Keratinocyte (primary cell): ENCODE results near the gene MCTP2. TPM values are rescaled to one million over a fixed set of nuclear protein-coding genes. Genes with fewer than 3 reads are reported as not detected.

Source experiments
- DNase-seq: peaks from one replicate; pipeline ENCODE4 v3.0.0-alpha.2; 2011; ENCODE audit warnings: low read depth, missing footprints, low spot score
- FAIRE-seq: peaks from 2 replicates; lab custom pipeline; 2011; peaks lifted over from hg19 to GRCh38; lab: Jason Lieb, UNC
- H2AFZ ChIP-seq: 2 replicates; pipeline ENCODE4 v1.6.0; 2012; ENCODE audit warnings: low read length, control low read depth, inconsistent platforms; ENCODE audit not compliant: control insufficient read depth
- H3K27ac ChIP-seq: 2 replicates; pipeline ENCODE4 v1.5.1; 2011; ENCODE audit warnings: low read length; ENCODE audit not compliant: control insufficient read depth, insufficient read depth
- H3K27me3 ChIP-seq: 3 replicates; pipeline ENCODE4 v1.6.0; 2011; ENCODE audit warnings: low read length; ENCODE audit not compliant: control insufficient read depth, insufficient read depth; ENCODE audit errors: extremely low read depth
- H3K36me3 ChIP-seq, 2 experiments: 2 replicates in 1 of 2; 3 replicates in 1 of 2; pipeline ENCODE4 v1.5.1; 2011; ENCODE audit warnings: low read length in 2 of 2, mild to moderate bottlenecking in 1 of 2; ENCODE audit not compliant: control insufficient read depth in 2 of 2, insufficient read depth in 2 of 2; ENCODE audit errors: extremely low read depth in 1 of 2
- H3K4me1 ChIP-seq: 3 replicates; pipeline ENCODE4 v1.5.1; 2011; ENCODE audit warnings: low read length; ENCODE audit not compliant: control insufficient read depth, insufficient read depth; ENCODE audit errors: extremely low read depth
- H3K4me2 ChIP-seq: 3 replicates; pipeline ENCODE4 v1.6.0; 2011; ENCODE audit warnings: low read depth, low read length; ENCODE audit not compliant: control insufficient read depth, insufficient read depth; ENCODE audit errors: extremely low read depth
- H3K4me3 ChIP-seq, 3 experiments: fragments of 200-600 bp in 1 of 3; sonication (generic) in 1 of 3; 2 replicates in 2 of 3; 3 replicates in 1 of 3; pipeline ENCODE4 v1.5.1; 2011 to 2016; ENCODE audit warnings: low read length in 3 of 3, mild to moderate bottlenecking in 3 of 3, control low read depth in 2 of 3, inconsistent platforms in 1 of 3, low read depth in 1 of 3, mixed read lengths in 1 of 3, mixed run types in 1 of 3, moderate library complexity in 1 of 3; ENCODE audit not compliant: control insufficient read depth in 2 of 3, insufficient read depth in 2 of 3; ENCODE audit errors: extremely low read depth in 1 of 3
- H3K79me2 ChIP-seq: 2 replicates; pipeline ENCODE4 v1.6.0; 2012; ENCODE audit warnings: low read length; ENCODE audit not compliant: control insufficient read depth, insufficient read depth
- H3K9ac ChIP-seq: 3 replicates; pipeline ENCODE4 v1.6.0; 2011; ENCODE audit warnings: low read length; ENCODE audit not compliant: control insufficient read depth, insufficient read depth; ENCODE audit errors: extremely low read depth
- H3K9me1 ChIP-seq: 3 replicates; pipeline ENCODE4 v1.6.0; 2011; ENCODE audit warnings: low read length; ENCODE audit not compliant: control insufficient read depth, insufficient read depth; ENCODE audit errors: extremely low read depth
- H3K9me3 ChIP-seq: 2 replicates; pipeline ENCODE4 v1.5.1; 2012; ENCODE audit warnings: low read depth, low read length; ENCODE audit not compliant: control insufficient read depth
- H4K20me1 ChIP-seq: 3 replicates; pipeline ENCODE4 v1.6.0; 2011; ENCODE audit warnings: low read length; ENCODE audit not compliant: control insufficient read depth, insufficient read depth; ENCODE audit errors: extremely low read depth
- CTCF ChIP-seq, 3 experiments: IDR thresholded peaks in 1 of 3; conservative IDR thresholded peaks in 1 of 3; optimal IDR thresholded peaks in 1 of 3; 2 replicates in 2 of 3; 3 replicates in 1 of 3; pipeline versions ENCODE3 to v1.5.1; 2011; ENCODE audit warnings: low read length in 3 of 3, mild to moderate bottlenecking in 3 of 3, moderate library complexity in 2 of 3, control low read depth in 1 of 3, inconsistent platforms in 1 of 3; ENCODE audit not compliant: insufficient read depth in 2 of 3; ENCODE audit errors: extremely low read depth in 1 of 3
- EZH2 ChIP-seq: IDR thresholded peaks from one replicate; pipeline ENCODE4 v1.6.1; 2012; ENCODE audit warnings: inconsistent platforms, mild to moderate bottlenecking, low read length, moderate library complexity
- dilution Hi-C: fragments of 300-500 bp; cut with MboI; formaldehyde crosslinking; loops from one replicate; pipeline ENCODE4 v1.7.0; 2020; ENCODE audit warnings: low sequenced_read_pairs; ENCODE audit not compliant: extremely low pct_ligation_motif_present
- polyA plus RNA-seq, 5 experiments: library from polyadenylated mRNA; depleted of rRNA in 3 of 5; stranded (reverse) in 3 of 5; stranded (forward) in 1 of 5; unstranded in 1 of 5; fragments of >200 nt; gene quantifications; 1 replicate in 1 of 5; 2 replicates in 3 of 5; 3 replicates in 1 of 5; pipeline versions ENCODE4 v1.2.1 to v1.2.3, GENCODE V29; 2011 to 2012; ENCODE audit warnings: missing spikeins in 2 of 5, low read depth in 1 of 5, low replicate concordance in 1 of 5

Gene MCTP2
- polyA plus RNA-seq, 1 donor (not counting 4 experiments of a cell fraction or from before 2014, with no cell fraction given) = 22.0 TPM

GRCh38 chr15:94417501-94418293, 186.3 kb downstream of the MCTP2 start:
- H3K9me3 ChIP-seq = no peaks in the 10 kb centered on the region
- FAIRE-seq = no peak
- no peak overlapping the region for H3K9ac ChIP-seq
- H3K4me1 ChIP-seq = peaks cover 3% of the 10 kb centered on the region
- H3K9me1 ChIP-seq = no peaks in the 10 kb centered on the region
- H3K4me3 ChIP-seq = no peak overlapping the region
- H3K27ac ChIP-seq = no peak overlapping the region
- no peak overlapping the region for H2AFZ ChIP-seq
- no peaks in the 10 kb centered on the region for H4K20me1 ChIP-seq
- no peak overlapping the region for H3K4me2 ChIP-seq
- no peaks in the 10 kb centered on the region for H3K79me2 ChIP-seq
- no peak for DNase-seq
- no peaks in the 10 kb centered on the region for H3K27me3 ChIP-seq
- TF ChIP-seq EZH2 (no peak), CTCF (optimal IDR thresholded peaks at IDR 0.05 in 1 of 3, IDR thresholded peaks at IDR 0.05 in 1 of 3, conservative IDR thresholded peaks at IDR 0.05 in 1 of 3; ENCODE audit: extremely low read depth in 1 of 3, insufficient read depth in 2 of 3, low read length in 3 of 3) (no peak)
- dilution Hi-C loops = no loop called here
- H3K36me3 ChIP-seq = no peaks in the 10 kb centered on the region

GRCh38 chr15:94421706-94422105, 190.3 kb downstream of the MCTP2 start:
- H3K9me3 ChIP-seq = no peaks in the 10 kb centered on the region
- H2AFZ ChIP-seq = no peak overlapping the region
- TF ChIP-seq EZH2 = no peak
- no peak for TF ChIP-seq CTCF (optimal IDR thresholded peaks at IDR 0.05 in 1 of 3, IDR thresholded peaks at IDR 0.05 in 1 of 3, conservative IDR thresholded peaks at IDR 0.05 in 1 of 3; ENCODE audit: extremely low read depth in 1 of 3, insufficient read depth in 2 of 3, low read length in 3 of 3)
- H3K79me2 ChIP-seq = no peaks in the 10 kb centered on the region
- no peak overlapping the region for H3K4me2 ChIP-seq
- no peak overlapping the region for H3K9ac ChIP-seq
- DNase-seq = no peak
- H3K4me1 ChIP-seq = no peaks in the 10 kb centered on the region
- no peaks in the 10 kb centered on the region for H3K9me1 ChIP-seq
- no peak for FAIRE-seq
- no peaks in the 10 kb centered on the region for H4K20me1 ChIP-seq
- no peaks in the 10 kb centered on the region for H3K27me3 ChIP-seq
- H3K27ac ChIP-seq = no peak overlapping the region
- H3K36me3 ChIP-seq = no peaks in the 10 kb centered on the region
- no peak overlapping the region for H3K4me3 ChIP-seq
- dilution Hi-C loops = no loop called here
